GM18870 (cell line): Measurements from ENCODE around the gene HEATR9.

ENCODE experiments used
- ATAC-seq: cut with Tn5 transposase; IDR thresholded peaks from one replicate; pipeline ENCODE4 v1.9.1; 2021; ENCODE audit warnings: moderate library complexity; ENCODE audit not compliant: unreplicated experiment

Gene HEATR9

GRCh38 chr17:35895636-35896587, 27.2 kb upstream of the HEATR9 start:
- ATAC-seq = no peak

DNA sequence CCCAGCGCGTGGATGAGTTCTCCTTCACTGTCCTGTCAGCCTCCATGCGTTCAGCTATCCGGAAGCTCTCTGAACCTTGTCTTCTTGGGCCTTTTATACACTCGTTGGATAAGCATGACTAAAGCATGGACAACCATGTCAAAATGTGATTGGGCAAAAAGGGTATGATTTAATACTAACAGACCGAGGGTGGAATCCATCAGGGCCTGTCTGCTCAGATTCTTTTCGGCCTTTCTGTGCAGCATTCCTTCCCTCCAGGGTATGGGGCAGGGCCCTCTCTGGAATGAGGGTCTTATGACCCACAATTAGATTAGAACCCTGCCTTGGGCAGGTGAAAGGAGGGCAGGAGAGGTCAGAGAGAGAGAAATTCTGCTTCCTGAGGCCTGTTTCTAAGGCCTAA, 25.5 kb upstream of the HEATR9 start:
- no peak for ATAC-seq

DNA sequence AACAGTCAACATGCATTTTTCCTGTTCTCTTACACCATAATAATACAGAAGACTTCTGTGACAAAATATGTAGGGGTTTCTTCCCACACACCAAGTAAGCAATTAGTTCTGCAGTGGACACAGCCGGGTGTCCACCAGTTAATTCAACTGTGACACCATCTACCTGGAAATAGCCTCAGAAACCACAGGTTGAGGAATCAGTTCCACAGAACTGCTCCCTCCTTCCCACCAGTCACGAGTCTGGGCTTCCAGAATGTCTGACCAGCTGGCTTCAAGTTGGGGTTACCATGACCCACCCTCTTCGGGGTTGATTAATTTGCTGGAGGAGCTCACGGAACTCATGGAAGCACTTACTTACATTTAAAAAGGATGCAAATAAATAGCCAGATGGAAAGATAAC, 25.1 kb upstream of the HEATR9 start:
- no peak for ATAC-seq

- ATAC-seq = no peak
Measured at GRCh38 chr17:35892091-35893035, 23.7 kb upstream of the HEATR9 start.

- ATAC-seq = no peak
Measured at GRCh38 chr17:35891269-35891668, 22.6 kb upstream of the HEATR9 start.

- no peak for ATAC-seq
Measured at GRCh38 chr17:35890774-35891155, 22.1 kb upstream of the HEATR9 start.

- ATAC-seq = no peak
Measured at GRCh38 chr17:35889818-35890773, 21.4 kb upstream of the HEATR9 start.

GRCh38 chr17:35889241-35889640, 20.6 kb upstream of the HEATR9 start:
- no peak for ATAC-seq

GRCh38 chr17:35879773-35880654, 11.3 kb upstream of the HEATR9 start, which contains the start of gene CCL5:
CCL5 (minus strand) TSS chr17:35880360.
- ATAC-seq = peak; percentile 83

GRCh38 chr17:35878361-35878760, 9.7 kb upstream of the HEATR9 start:
- no peak for ATAC-seq

GRCh38 chr17:35877345-35878029, 8.8 kb upstream of the HEATR9 start:
- no peak for ATAC-seq

GRCh38 chr17:35876534-35876933, 7.8 kb upstream of the HEATR9 start:
- no peak for ATAC-seq

GRCh38 chr17:35875800-35876139, 7.1 kb upstream of the HEATR9 start:
- no peak for ATAC-seq

DNA sequence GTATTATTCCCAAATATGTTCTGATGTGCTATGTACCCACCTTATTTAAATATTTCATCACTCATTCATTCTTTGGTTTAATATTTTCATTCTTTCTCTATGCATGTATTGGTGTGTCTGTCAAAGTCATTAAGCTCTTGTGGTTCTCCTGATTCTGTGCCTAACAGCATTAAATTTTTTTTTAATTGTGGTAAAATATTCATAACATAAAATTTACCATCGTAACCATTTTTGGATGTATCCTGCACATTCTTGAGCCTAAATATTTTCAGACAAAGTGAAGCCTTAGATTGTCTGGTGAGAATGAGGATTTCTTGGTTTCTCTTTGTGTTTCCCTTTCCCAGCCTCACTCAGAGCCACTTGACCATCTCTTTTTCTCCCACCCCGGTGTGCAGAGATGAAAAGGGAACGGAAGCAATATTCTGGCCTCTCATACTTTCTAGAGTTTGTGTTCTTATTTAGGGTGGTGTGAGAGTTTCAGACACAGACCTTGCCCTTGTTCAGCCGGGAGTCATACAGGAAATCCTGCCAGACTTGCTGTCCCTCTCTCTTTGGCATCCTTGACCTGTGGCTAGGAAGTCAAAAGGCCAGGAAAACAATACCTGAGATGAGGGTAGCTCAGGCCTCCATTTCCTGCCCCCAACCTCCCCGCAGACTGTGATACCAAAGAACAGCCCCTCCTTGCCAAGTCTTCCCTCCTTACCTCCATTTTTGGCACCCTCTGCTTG, 6.5 kb upstream of the HEATR9 start:
- ATAC-seq = no peak

DNA sequence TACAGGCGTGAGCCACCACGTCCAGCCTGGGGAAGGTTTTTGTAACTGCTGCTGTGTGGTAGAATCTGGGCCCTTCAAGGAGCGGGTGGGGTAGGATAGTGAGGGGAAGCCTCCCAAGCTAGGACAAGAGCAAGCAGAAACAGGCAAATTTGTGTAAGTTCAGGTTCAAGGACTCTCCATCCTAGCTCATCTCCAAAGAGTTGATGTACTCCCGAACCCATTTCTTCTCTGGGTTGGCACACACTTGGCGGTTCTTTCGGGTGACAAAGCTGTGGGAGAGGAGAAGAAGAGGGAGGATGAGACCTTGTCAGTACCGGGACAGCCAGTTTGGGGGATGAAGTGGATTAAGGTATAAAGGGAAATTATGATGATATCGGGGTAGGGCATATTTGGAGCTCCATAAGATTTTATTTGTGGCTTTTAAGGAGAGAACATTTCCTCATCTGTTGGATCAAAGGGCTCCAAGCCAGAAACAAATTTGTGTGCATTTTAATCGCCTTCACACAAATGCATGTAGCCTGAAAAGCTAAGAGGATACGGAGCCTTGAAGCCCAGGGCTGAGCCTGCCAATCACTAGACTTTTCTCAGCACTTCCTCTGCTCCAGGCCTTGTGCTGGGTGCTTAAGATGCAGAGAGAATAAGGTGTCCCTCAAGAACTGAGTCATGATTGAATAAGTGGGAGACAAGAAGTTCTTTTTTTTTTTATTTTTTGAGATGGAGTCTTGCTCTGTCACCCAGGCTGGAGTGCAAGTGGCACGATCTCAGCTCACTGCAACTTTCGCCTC, 3.7 kb upstream of the HEATR9 start:
- no peak for ATAC-seq

DNA sequence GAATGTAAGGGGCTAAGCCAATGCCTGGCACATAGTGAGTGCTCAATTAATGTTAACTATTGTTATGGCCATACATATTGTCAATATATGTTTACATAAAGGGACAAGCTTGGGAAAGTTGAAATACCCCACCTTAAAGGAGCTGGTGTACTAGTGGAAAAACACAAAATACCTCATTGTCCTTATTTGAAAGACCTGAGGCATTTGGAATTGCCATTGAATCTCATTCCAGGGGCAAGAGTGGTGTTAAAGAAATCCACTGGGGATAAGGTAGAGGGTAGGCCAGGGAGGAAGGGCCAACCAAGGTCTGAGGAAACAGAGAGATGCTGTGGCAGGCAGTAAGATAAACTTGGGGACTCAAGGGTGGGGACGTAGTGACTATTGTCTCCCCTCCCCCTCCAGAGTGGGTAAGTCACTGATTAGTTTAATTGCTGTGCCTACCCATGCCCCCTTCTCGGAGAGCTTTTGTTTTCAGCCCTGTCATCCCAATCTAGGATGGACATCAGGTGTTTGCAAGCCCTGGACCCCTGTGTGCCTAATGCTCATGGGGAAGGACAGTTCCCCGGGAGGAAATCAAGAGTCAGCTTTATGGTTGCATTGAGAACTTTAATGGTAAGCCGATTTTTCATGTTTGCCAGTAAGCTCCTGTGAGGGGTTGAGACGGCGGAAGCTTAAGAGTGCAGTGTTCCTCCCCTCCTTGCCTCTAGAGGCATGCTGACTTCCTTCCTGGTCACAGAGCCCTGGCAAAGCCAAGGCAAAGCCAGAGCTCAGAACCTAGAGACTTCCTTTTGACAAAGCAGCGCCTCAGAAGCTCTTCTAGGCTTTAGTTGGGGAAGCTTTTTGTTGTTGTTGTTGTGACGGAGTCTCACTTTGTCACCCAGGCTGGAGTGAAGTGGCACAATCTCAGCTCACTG, 2.5 kb upstream of the HEATR9 start:
- no peak for ATAC-seq

GRCh38 chr17:35867574-35867973, 1.1 kb downstream of the HEATR9 start:
- ATAC-seq = no peak
